ENCODE data around the gene GDNF.
"Not testable (repeated sequence)": the region's sequence is repeated elsewhere in the genome, so short reads cannot be mapped to it uniquely, and the experiment has no call there.

Gene GDNF

GRCh38 chr5:37823433-37824152 lies 16.2 kb downstream of the GDNF start:
- in situ Hi-C loops (cut with MboI; ENCODE audit: low sequenced_read_pairs) = no loop called here

DNA sequence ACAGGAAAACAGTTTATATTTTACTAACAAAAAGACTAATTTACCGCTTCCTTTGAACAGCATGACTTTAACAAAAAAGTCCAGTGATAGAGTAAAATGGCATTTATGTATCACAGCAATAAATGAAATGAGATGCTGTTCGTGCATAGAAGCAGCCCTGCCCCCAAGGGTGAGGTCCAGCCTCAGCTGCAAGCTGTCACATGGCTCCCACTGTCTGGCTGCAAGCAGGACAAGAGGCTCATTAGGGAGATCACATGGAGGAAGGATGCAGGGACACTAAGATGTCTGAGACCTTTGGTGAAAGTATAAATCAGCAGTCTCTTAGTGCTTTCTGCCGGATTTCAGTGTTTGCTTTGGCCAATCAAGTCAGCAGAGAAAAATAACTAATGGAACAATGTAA lies 23.0 kb downstream of the GDNF start:
- in situ Hi-C loops (cut with MboI; ENCODE audit: low sequenced_read_pairs) = no loop called here

DNA sequence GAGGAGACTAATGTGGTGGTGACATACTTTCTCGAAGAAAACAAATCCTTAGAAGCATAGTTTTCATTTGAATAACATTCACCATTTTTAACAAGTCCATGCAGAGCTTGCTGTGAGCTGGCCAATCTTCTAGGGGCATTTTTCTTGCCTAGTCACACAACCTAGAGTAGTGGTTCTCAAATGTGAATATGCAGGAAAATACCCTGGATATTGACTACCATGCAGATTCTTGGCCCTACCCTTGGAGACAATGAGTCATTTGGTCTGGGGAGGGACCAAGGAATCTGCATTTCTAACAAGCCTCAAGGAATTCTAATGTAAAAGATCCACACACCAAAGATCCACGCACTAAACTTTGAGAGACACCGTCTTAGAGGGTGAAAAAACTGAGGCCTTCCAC lies 23.5 kb downstream of the GDNF start:
- in situ Hi-C loops (cut with MboI; ENCODE audit: low sequenced_read_pairs) = no loop called here

- in situ Hi-C loops (cut with MboI; ENCODE audit: low sequenced_read_pairs) = no loop called here
Observed at GRCh38 chr5:37815913-37816312, 23.9 kb downstream of the GDNF start.

DNA sequence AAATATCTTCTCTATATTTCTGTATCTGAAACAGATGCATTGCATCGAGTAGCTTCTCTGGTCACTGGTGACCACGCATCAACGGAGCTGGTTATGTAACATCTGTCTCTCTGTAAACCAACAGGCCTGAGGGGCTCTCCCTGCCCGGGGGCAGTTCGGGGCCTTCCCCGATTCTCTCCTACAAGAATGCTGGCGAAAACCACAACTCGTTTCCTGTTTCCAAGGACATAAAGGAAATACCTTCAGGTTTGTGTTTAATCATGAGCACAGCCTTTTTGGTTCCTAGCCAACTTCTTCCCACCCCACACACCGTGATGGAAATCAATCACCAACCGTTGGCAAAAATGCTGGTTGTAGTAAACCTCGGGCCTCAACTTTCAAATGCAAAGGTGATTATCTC lies 25.1 kb downstream of the GDNF start:
- in situ Hi-C loops (cut with MboI; ENCODE audit: low sequenced_read_pairs) = no loop called here

DNA sequence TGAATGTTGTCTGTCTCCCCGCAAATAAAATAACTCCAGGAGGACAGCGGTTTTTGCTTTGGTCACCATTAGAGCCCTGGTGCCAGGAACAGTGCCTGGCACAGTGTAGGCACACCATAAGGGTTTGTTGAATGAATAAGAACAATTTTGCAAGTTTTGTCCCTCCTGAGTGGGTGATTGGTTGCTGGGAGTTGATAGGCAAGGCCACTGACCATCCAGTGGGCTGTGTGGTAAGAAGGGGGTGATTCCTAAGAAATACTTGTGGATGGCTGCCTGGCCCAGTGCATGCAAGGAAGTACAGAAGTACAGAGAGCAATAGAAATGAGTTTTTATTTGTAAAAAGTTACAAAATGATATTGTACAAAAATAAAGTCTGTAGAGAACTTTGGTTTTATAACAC lies 27.5 kb downstream of the GDNF start:
- in situ Hi-C loops (cut with MboI; ENCODE audit: low sequenced_read_pairs) = no loop called here

DNA sequence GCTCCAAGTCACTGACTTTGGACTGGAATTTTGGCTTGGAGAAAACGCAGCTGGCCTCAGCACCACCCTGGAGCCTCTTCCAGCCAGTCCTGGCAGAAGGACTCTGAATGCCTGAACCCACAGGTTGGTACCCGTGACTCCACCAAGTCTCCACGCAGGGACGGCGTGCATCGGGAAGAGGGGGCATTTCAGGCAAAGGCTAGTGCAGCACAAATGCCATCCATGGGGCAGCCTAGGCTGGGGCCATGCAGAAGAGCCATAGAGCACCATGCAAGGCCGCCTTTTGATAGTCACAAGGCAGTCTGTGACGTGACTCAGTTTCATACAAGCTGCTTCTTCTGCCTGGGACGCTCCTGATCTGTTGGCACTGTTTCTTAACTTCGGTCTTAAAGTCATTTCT lies 28.0 kb downstream of the GDNF start:
- in situ Hi-C loops (cut with MboI; ENCODE audit: low sequenced_read_pairs) = no loop called here

DNA sequence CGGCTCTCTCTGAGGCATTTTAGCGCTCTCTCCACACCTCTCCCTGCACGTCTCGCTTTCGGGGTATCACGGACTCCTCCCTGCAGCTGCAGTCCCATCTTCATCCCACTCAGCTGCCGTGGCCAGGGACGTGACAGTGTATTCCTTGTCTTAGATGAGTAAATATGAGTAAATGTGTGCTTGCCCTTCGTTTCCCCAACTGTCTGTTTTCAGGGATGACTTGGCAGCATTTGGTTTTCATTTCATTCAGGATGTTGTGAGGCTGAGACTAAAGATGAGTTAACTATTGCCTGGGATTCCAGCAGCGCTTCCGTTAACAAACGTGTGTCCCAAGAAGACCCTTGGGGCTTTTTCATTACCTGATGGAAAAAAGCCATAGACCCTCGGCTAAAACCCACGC lies 29.5 kb downstream of the GDNF start:
- in situ Hi-C loops (cut with MboI; ENCODE audit: low sequenced_read_pairs) = no loop called here

DNA sequence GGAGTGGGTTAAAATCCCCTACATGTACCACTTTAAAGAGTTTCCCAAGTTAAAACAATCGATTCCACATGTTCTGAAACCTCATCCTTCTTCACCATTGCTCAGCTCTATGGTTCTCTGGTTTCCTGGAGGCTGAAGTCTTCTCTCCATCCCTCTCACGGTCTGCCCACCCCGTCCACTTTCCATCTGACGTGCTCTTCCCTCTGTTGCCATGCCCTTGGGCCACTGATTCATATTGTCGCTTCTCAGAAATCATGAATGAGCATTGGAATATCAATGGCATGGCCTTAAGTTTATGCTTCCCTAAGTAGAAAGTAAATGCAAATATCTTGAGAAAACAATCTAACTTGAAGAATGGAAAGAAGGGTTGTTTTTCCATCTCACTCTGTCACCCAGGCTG lies 30.9 kb downstream of the GDNF start:
- in situ Hi-C loops (cut with MboI; ENCODE audit: low sequenced_read_pairs) = no loop called here

GRCh38 chr5:37807621-37808301 lies 32.1 kb downstream of the GDNF start:
- in situ Hi-C loops (cut with MboI; ENCODE audit: low sequenced_read_pairs) = no loop called here

DNA sequence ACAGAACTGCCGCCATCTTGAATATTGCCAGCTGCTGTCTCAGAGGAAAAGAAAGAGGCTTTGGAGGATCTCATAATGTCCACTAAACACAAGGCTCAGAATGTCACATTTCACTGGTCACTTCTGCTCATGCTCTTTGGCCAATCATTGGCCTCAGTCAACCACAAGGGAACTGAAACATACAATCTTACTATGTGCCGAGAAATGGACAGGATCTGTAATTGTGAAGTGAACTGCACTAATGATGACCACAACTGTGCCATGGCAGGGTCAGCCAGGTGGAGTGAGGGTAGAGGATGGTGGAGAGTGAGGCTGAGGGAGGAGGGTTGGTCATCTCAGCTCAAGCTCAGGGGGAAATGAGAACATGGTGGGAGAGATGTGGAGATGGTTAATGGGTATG lies 32.8 kb downstream of the GDNF start:
- in situ Hi-C loops (cut with MboI; ENCODE audit: low sequenced_read_pairs) = no loop called here

DNA sequence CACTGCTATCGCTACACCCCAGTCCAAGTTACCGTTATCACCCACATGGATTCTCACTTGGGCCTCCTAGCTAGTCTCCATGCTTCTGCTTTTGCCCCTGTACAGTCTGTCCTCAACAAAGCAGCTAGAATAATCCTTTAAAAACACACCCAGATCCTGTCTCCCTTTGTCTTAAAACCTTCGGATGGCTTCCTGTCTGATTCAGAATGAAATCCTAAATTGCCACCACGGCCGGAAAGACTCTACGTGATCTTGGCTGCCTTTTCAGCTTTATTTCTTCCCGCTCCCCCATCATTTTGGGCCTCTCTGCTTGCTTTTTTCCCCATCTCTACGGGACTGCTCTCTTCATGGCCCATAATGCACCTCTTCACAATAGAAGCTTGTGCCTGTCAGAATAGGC lies 33.4 kb downstream of the GDNF start:
- in situ Hi-C loops (cut with MboI; ENCODE audit: low sequenced_read_pairs) = no loop called here

- in situ Hi-C loops (cut with MboI; ENCODE audit: low sequenced_read_pairs) = no loop called here
Observed at GRCh38 chr5:37806016-37806415, 33.8 kb downstream of the GDNF start.

DNA sequence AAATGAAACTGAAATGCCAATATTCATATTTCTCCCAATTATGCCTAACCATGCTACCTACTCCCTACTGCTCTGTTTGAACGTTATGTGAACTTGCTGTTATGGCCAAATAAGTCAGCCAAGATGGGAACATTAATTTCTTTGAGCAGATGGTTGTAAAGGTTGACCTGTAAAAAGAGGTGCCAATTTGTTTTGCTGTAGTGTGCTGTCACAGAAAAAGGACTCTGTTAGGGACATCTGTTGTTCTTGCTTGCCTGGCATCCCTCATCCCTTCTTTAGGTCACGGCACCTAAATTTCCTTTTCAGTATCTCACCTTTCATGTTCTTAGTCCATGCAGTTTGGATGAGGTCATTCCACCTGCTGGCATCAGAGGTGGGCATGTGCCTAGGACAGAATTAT lies 35.4 kb downstream of the GDNF start:
- in situ Hi-C loops (cut with MboI; ENCODE audit: low sequenced_read_pairs) = no loop called here

DNA sequence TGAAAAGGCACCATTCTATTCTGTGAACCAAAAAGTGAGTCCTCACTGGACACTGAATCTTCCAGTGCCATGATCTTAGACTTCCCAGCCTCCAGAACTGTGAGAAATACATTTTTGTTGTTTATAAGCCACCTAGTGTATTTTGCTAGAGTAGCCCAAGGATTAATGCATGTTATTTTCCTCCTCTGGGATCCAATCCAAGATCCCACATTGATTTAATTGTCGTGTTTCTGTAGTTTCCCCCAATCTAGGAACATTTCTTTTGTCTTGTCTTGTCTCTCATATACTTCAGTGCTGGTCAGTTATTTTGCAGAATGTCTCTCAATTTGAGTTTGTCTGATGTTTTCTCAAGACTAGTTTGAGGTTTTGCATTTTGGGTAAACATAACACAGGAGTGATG lies 36.4 kb downstream of the GDNF start:
- in situ Hi-C loops (cut with MboI; ENCODE audit: low sequenced_read_pairs) = no loop called here

DNA sequence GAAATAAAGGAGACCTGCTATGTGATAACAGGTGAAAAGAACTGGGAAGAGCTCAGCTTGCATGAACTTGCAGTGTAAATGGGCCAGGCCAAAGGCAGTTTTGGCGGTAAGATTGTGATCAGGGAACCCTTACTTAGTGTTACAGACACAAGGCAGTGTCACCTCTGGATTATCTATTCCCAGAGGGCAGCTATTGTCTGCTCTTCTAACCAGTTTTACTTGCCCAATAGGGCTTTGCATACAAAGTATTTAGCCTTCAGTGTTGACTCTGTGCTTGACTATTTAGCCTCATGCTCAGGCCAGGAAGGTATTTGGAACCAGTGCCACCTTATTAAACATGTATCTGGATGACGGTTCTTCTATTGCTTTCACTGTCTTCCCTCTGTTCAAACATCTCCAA lies 38.3 kb downstream of the GDNF start:
- in situ Hi-C loops (cut with MboI; ENCODE audit: low sequenced_read_pairs) = no loop called here

- in situ Hi-C loops (cut with MboI; ENCODE audit: low sequenced_read_pairs) = no loop called here
Observed at GRCh38 chr5:37799865-37800421, 39.9 kb downstream of the GDNF start.

GRCh38 chr5:37796435-37796834 lies 43.4 kb downstream of the GDNF start:
- in situ Hi-C loops (cut with MboI; ENCODE audit: low sequenced_read_pairs) = not testable (repeated sequence)

DNA sequence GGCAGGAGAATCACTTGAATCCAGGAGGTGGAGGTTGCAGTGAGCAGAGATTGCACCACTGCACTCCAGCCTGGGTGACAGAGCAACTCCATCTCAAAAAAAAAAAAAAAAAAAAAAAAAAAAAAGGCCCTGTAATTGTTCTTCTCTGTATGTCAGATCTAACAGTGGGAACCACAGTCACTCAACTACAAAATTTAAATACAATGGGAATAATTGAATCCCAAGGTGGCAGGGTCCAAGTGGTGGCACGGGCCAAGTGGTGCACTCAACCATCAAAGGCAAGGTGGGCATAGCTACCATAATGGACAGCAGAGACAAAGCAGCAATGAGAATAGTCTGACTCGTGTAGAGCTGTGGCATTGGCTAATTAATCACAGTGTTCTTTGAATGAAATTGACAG lies 44.5 kb downstream of the GDNF start:
- in situ Hi-C loops (cut with MboI; ENCODE audit: low sequenced_read_pairs) = not testable (repeated sequence)

DNA sequence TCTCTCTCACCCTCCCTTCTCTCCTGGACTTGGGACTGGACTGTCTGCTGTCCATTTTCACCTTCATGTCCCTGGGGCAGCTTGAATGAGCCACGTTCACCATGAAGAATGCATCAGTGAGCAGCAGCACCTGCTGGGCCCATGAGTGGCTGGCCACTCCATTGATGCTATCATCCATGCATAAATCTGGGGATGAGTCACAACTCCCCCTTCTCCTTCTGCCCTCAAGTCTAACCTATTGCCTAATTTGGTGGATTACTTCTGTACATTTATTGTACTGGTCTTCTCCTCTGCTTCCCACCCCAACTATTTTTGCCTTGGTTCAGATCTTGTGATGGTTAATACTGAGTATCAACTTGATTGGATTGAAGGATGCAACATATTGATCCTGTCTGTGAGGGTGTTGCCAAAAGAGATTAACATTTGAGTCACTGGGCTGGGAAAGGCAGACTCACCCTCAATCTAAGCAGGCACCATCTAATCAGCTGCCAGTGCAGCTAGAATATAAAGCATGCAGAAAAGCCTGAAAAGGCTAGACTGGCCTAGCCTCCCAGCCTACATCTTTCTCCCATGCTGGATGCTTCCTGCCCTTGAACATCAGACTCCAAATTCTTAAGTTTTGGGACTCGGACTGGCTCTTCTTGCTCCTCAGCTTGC lies 46.7 kb downstream of the GDNF start:
- in situ Hi-C loops (cut with MboI; ENCODE audit: low sequenced_read_pairs) = no loop called here

GRCh38 chr5:37791321-37791720 lies 48.5 kb downstream of the GDNF start:
- in situ Hi-C loops (cut with MboI; ENCODE audit: low sequenced_read_pairs) = no loop called here

GRCh38 chr5:37789991-37790390 lies 49.9 kb downstream of the GDNF start:
- in situ Hi-C loops (cut with MboI; ENCODE audit: low sequenced_read_pairs) = no loop called here

All from HL-60/S4 treated with phorbol 12-myristate 13-acetate at 8.2 ng/mL for 4 days and 3 days (cell line).